SH-SY5Y (cell line): Measurements from ENCODE around the gene NUP93.

Experiments
- GATA2 ChIP-seq: IDR thresholded peaks from 2 replicates; pipeline ENCODE4 v1.6.1; 2011; ENCODE audit warnings: mild to moderate bottlenecking, low read depth, low read length
- GATA3 ChIP-seq: IDR thresholded peaks from 2 replicates; pipeline ENCODE4 v1.6.1; 2011; ENCODE audit warnings: low read depth, mild to moderate bottlenecking, low read length, moderate library complexity

DNA sequence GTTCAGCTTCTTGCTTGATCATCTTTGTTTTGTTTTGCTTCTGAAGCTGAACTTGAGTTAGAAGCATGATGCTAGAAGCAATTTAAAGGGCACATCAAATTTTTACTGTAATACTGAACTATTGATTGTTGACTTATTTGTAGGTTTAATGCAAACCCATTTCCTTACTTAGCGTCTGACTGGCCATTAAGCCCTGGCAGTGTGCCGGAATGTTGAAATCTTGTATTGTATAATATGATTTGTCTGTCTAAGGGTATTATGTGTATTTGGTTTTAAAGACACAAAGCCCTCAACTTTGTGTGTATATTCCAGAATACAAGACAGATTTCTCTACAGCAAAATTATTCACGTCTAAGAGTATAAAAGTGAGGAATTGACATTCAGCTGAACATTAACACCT, 39.7 kb downstream of the NUP93 start:
- TF ChIP-seq GATA2: no peak
- no peak for TF ChIP-seq GATA3
